ENCODE measurements around the gene MROH7. TPM values are rescaled to one million over a fixed set of nuclear protein-coding genes. Genes with fewer than 3 reads are reported as not detected.

MROH7 gene
- under 0.01 and 0.14 TPM in 2 replicates for total RNA-seq

GRCh38 chr1:54640863-54641836 lies at the start of gene MROH7:
Gene MROH7 (plus strand): TSS chr1:54641786. CDS start chr1:54652927, 11,141 bp downstream.

GRCh38 chr1:54623216-54624007 lies 18.2 kb upstream of the MROH7 start, which contains the start of gene FAM151A:
Gene FAM151A (minus strand): TSS chr1:54623525. CDS start chr1:54623395, 130 bp downstream.

GRCh38 chr1:54715493-54716298 lies 74.1 kb downstream of the MROH7 start, which contains the start of gene TTC4:
Gene TTC4 (plus strand): TSS chr1:54715861. CDS start chr1:54715909, 48 bp downstream.

Other genes with a start within 250 kb of the MROH7 start
- gene SSBP3, start 235.4 kb upstream of the MROH7 start, total RNA-seq = 10.7 and 11.0 TPM in 2 replicates
- gene ACOT11, start 93.6 kb upstream of the MROH7 start, total RNA-seq = 1.5 and 2.4 TPM in 2 replicates
- not detected in 2 replicates for gene FAM151A, start 18.3 kb upstream of the MROH7 start, total RNA-seq
- 17.8 and 23.4 TPM in 2 replicates for gene TTC4, start 74.1 kb downstream of the MROH7 start, total RNA-seq
- 4.2 and 4.6 TPM in 2 replicates for gene PARS2, start 122.7 kb downstream of the MROH7 start, total RNA-seq
- not detected in 2 replicates for gene TTC22, start 159.5 kb downstream of the MROH7 start, total RNA-seq
- 76.0 and 184 TPM in 2 replicates for gene DHCR24, start 245.4 kb downstream of the MROH7 start, total RNA-seq